Measurements from ENCODE around the gene GRPEL1.

DNA sequence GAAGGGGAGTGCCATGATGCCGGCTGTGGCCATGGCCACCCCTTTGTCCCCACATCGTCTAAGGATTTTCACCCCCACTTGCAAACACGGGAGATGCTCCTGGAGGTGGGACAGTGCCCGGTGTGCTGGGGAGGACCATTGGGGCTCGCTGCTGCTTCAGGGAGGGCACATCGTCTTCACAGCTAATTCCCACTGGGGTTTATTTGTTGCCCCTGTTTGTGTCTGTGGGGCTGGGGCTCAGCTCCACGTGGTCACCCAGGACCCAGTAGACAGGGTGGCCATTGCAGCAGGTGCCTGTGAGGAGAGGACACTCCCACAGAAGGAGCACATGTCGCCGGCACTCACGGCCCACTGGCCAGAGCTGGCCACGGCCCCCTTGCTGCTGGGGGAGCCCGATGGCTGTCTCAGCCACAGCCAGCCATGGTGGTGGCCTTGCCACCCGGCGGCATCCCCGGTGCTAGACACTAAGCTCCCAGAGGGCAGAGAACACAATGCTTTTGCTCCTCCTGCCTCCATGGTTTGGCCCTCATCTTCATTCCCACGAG lies 27.8 kb upstream of the GRPEL1 start:
- TF ChIP-seq, protein P1, sequence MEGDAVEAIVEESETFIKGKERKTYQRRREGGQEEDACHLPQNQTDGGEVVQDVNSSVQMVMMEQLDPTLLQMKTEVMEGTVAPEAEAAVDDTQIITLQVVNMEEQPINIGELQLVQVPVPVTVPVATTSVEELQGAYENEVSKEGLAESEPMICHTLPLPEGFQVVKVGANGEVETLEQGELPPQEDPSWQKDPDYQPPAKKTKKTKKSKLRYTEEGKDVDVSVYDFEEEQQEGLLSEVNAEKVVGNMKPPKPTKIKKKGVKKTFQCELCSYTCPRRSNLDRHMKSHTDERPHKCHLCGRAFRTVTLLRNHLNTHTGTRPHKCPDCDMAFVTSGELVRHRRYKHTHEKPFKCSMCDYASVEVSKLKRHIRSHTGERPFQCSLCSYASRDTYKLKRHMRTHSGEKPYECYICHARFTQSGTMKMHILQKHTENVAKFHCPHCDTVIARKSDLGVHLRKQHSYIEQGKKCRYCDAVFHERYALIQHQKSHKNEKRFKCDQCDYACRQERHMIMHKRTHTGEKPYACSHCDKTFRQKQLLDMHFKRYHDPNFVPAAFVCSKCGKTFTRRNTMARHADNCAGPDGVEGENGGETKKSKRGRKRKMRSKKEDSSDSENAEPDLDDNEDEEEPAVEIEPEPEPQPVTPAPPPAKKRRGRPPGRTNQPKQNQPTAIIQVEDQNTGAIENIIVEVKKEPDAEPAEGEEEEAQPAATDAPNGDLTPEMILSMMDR (tag by site-specific recombination; IDR thresholded peaks at IDR 0.05) = no peak
- TF ChIP-seq ZNF19 (tag by site-specific recombination; IDR thresholded peaks at IDR 0.05; ENCODE audit: low read depth) (no peak), YY1 (tag by site-specific recombination; IDR thresholded peaks at IDR 0.05) (no peak), MEIS1 (CRISPR knock-in tag; IDR thresholded peaks at IDR 0.05; ENCODE audit: borderline replicate concordance) (no peak), SP7 (tag by site-specific recombination; IDR thresholded peaks at IDR 0.05) (no peak), ZNF302 (tag by site-specific recombination; IDR thresholded peaks at IDR 0.05; ENCODE audit: low read depth) (no peak)
- TF ChIP-seq, protein P2, sequence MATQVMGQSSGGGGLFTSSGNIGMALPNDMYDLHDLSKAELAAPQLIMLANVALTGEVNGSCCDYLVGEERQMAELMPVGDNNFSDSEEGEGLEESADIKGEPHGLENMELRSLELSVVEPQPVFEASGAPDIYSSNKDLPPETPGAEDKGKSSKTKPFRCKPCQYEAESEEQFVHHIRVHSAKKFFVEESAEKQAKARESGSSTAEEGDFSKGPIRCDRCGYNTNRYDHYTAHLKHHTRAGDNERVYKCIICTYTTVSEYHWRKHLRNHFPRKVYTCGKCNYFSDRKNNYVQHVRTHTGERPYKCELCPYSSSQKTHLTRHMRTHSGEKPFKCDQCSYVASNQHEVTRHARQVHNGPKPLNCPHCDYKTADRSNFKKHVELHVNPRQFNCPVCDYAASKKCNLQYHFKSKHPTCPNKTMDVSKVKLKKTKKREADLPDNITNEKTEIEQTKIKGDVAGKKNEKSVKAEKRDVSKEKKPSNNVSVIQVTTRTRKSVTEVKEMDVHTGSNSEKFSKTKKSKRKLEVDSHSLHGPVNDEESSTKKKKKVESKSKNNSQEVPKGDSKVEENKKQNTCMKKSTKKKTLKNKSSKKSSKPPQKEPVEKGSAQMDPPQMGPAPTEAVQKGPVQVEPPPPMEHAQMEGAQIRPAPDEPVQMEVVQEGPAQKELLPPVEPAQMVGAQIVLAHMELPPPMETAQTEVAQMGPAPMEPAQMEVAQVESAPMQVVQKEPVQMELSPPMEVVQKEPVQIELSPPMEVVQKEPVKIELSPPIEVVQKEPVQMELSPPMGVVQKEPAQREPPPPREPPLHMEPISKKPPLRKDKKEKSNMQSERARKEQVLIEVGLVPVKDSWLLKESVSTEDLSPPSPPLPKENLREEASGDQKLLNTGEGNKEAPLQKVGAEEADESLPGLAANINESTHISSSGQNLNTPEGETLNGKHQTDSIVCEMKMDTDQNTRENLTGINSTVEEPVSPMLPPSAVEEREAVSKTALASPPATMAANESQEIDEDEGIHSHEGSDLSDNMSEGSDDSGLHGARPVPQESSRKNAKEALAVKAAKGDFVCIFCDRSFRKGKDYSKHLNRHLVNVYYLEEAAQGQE (tag by site-specific recombination; IDR thresholded peaks at IDR 0.05) = no peak

Data from HEK293 (cell line).